Measurements from ENCODE around the gene HSCB.

DNA sequence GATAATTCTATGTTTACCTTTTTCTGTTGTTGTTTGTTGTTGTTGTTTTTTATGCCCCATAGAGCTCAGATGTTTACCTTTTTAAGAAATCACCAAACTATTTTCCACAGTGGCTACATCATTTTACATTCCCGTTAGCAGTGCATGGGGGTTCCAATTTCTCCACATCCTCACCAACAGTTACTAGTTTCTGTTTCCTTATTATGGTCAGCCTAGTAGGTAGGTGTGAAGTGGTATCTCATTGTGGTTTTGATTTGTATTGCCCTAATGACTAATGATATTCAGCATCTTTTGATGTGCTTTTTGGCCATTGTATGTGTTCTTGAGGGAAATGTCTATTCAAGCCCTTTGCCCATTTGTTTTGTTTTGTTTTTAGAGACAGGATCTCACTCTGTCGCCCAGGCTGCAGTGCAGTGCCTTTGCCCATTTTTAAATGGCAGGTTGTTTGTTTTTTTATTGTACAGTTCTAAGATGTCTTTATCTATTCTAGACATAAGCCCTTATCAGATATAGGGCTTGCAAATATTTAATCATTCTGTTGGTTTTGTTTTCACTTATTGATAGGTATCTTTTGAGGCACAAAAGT is 27.7 kb upstream of the HSCB start:
- no peak for TF ChIP-seq RAD21 (conservative IDR thresholded peaks at IDR 0.05)
- no peak for TF ChIP-seq MXI1 (conservative IDR thresholded peaks at IDR 0.05; ENCODE audit: poor library complexity, severe bottlenecking)
- TF ChIP-seq, protein P1, sequence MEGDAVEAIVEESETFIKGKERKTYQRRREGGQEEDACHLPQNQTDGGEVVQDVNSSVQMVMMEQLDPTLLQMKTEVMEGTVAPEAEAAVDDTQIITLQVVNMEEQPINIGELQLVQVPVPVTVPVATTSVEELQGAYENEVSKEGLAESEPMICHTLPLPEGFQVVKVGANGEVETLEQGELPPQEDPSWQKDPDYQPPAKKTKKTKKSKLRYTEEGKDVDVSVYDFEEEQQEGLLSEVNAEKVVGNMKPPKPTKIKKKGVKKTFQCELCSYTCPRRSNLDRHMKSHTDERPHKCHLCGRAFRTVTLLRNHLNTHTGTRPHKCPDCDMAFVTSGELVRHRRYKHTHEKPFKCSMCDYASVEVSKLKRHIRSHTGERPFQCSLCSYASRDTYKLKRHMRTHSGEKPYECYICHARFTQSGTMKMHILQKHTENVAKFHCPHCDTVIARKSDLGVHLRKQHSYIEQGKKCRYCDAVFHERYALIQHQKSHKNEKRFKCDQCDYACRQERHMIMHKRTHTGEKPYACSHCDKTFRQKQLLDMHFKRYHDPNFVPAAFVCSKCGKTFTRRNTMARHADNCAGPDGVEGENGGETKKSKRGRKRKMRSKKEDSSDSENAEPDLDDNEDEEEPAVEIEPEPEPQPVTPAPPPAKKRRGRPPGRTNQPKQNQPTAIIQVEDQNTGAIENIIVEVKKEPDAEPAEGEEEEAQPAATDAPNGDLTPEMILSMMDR (IDR thresholded peaks at IDR 0.05; ENCODE audit: poor library complexity, severe bottlenecking): no peak
- no peak for TF ChIP-seq EZH2 (IDR thresholded peaks at IDR 0.05; ENCODE audit: borderline replicate concordance, insufficient read depth, low read length, poor library complexity, severe bottlenecking)

All from neural cell (in vitro differentiated cells).